Measurements from ENCODE around the gene MCOLN2.

DNA sequence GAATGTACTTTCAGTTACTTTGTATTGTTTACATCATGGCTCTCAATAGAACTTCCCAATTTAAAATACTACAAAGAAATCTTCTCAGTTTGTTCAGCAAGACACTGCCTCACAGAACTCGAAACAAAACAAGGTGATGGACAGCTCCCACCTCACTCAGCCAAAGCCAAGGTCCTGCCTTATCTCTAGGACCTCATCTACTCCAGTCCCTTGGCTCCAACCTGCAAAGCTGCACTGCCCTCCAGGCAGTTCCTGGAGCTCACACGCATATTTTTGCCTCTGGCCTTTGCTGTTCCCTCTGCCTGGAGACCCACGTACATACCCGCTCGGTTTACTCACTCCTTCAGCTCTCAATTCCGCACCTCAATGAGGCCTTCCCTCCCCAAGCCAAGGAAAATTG is 40.3 kb downstream of the MCOLN2 start:
- TF ChIP-seq JUND (IDR thresholded peaks at IDR 0.05) (no peak), RFX5 (IDR thresholded peaks at IDR 0.05; ENCODE audit: low read length) (no peak), MEF2A (IDR thresholded peaks at IDR 0.05; ENCODE audit: borderline replicate concordance, low read depth) (no peak), EP300 (IDR thresholded peaks at IDR 0.05; ENCODE audit: borderline replicate concordance in 1 of 2, low read depth in 1 of 2, low read length in 1 of 2) (no peak), EZH2phosphoT487 (IDR thresholded peaks at IDR 0.05; ENCODE audit: borderline replicate concordance, low read depth) (no peak), YY1 (IDR thresholded peaks at IDR 0.05; ENCODE audit: low read depth) (no peak), GABPA (IDR thresholded peaks at IDR 0.05; ENCODE audit: low read depth) (no peak), RAD21 (IDR thresholded peaks at IDR 0.05; ENCODE audit: low read length) (no peak)
- TF ChIP-seq, protein P1, sequence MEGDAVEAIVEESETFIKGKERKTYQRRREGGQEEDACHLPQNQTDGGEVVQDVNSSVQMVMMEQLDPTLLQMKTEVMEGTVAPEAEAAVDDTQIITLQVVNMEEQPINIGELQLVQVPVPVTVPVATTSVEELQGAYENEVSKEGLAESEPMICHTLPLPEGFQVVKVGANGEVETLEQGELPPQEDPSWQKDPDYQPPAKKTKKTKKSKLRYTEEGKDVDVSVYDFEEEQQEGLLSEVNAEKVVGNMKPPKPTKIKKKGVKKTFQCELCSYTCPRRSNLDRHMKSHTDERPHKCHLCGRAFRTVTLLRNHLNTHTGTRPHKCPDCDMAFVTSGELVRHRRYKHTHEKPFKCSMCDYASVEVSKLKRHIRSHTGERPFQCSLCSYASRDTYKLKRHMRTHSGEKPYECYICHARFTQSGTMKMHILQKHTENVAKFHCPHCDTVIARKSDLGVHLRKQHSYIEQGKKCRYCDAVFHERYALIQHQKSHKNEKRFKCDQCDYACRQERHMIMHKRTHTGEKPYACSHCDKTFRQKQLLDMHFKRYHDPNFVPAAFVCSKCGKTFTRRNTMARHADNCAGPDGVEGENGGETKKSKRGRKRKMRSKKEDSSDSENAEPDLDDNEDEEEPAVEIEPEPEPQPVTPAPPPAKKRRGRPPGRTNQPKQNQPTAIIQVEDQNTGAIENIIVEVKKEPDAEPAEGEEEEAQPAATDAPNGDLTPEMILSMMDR (IDR thresholded peaks at IDR 0.05), result no peak
- TF ChIP-seq, protein P2, sequence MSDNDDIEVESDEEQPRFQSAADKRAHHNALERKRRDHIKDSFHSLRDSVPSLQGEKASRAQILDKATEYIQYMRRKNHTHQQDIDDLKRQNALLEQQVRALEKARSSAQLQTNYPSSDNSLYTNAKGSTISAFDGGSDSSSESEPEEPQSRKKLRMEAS (IDR thresholded peaks at IDR 0.05; ENCODE audit: low read depth), result no peak
- TF ChIP-seq, protein P3, sequence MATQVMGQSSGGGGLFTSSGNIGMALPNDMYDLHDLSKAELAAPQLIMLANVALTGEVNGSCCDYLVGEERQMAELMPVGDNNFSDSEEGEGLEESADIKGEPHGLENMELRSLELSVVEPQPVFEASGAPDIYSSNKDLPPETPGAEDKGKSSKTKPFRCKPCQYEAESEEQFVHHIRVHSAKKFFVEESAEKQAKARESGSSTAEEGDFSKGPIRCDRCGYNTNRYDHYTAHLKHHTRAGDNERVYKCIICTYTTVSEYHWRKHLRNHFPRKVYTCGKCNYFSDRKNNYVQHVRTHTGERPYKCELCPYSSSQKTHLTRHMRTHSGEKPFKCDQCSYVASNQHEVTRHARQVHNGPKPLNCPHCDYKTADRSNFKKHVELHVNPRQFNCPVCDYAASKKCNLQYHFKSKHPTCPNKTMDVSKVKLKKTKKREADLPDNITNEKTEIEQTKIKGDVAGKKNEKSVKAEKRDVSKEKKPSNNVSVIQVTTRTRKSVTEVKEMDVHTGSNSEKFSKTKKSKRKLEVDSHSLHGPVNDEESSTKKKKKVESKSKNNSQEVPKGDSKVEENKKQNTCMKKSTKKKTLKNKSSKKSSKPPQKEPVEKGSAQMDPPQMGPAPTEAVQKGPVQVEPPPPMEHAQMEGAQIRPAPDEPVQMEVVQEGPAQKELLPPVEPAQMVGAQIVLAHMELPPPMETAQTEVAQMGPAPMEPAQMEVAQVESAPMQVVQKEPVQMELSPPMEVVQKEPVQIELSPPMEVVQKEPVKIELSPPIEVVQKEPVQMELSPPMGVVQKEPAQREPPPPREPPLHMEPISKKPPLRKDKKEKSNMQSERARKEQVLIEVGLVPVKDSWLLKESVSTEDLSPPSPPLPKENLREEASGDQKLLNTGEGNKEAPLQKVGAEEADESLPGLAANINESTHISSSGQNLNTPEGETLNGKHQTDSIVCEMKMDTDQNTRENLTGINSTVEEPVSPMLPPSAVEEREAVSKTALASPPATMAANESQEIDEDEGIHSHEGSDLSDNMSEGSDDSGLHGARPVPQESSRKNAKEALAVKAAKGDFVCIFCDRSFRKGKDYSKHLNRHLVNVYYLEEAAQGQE (IDR thresholded peaks at IDR 0.05; ENCODE audit: low read depth, low read length), result no peak
